GM12878 (cell line): ENCODE data around the gene SCAND1.

Experiments used
- CBX3 ChIP-seq: fragments of 200-600 bp; sonication (generic); IDR thresholded peaks from 2 replicates; pipeline ENCODE4 v1.6.1; 2016; ENCODE audit warnings: low read depth, borderline replicate concordance
- EZH2 ChIP-seq: IDR thresholded peaks from 2 replicates; pipeline ENCODE4 v1.6.1; 2012; ENCODE audit warnings: low read depth, mild to moderate bottlenecking, control low read depth, inconsistent platforms, low read length, borderline replicate concordance; ENCODE audit not compliant: control insufficient read depth
- MAX ChIP-seq: IDR thresholded peaks from 2 replicates; pipeline ENCODE4 v1.6.1; 2012; ENCODE audit warnings: low read depth, low read length, improper control_type of control experiment
- NRF1 ChIP-seq: conservative IDR thresholded peaks from 2 replicates; pipeline ENCODE4 v1.6.1; 2011; ENCODE audit warnings: mild to moderate bottlenecking, low read depth, low read length, improper control_type of control experiment
- POLR2A ChIP-seq: IDR thresholded peaks from 2 replicates; pipeline ENCODE4 v1.6.1; 2011; ENCODE audit warnings: low read depth, mild to moderate bottlenecking, low read length
- POLR2AphosphoS5 ChIP-seq: IDR thresholded peaks from 2 replicates; pipeline ENCODE4 v1.6.1; 2011; ENCODE audit warnings: mild to moderate bottlenecking, low read length, inconsistent platforms
- RAD51 ChIP-seq: fragments of 450-650 bp; IDR thresholded peaks from 2 replicates; pipeline ENCODE4 v1.6.1; 2016; ENCODE audit warnings: moderate library complexity, mild to moderate bottlenecking, inconsistent platforms
- RCOR1 ChIP-seq: conservative IDR thresholded peaks from 2 replicates; pipeline ENCODE4 v1.6.1; 2012; ENCODE audit warnings: low read depth, low read length, improper control_type of control experiment
- RFX5 ChIP-seq: IDR thresholded peaks from 2 replicates; pipeline ENCODE4 v1.6.1; 2011; ENCODE audit warnings: low read depth, low read length, improper control_type of control experiment
- SIN3A ChIP-seq: IDR thresholded peaks from 2 replicates; pipeline ENCODE4 v1.6.1; 2012; ENCODE audit warnings: low read depth, low read length, improper control_type of control experiment
- ZBTB33 ChIP-seq: fragments of 450-650 bp; IDR thresholded peaks from 2 replicates; pipeline ENCODE4 v1.6.1; 2017; ENCODE audit warnings: mild to moderate bottlenecking
- ZSCAN29 ChIP-seq: fragments of 450-650 bp; IDR thresholded peaks from 2 replicates; pipeline ENCODE4 v1.6.1; 2017; ENCODE audit warnings: mild to moderate bottlenecking, moderate library complexity

GRCh38 chr20:35947489-35947888, 6.8 kb downstream of the SCAND1 start:
- TF ChIP-seq EZH2: no peak
- TF ChIP-seq SIN3A: no peak
- TF ChIP-seq CBX3: no peak
- no peak for TF ChIP-seq NRF1
- no peak for TF ChIP-seq RFX5
- TF ChIP-seq POLR2A: no peak
- no peak for TF ChIP-seq MAX
- no peak for TF ChIP-seq RCOR1
- TF ChIP-seq ZBTB33: no peak
- TF ChIP-seq ZSCAN29: no peak
- TF ChIP-seq RAD51: no peak
- no peak for TF ChIP-seq POLR2AphosphoS5
